RWPE2 (cell line): ENCODE data around the gene ACTN3.
"Not testable (repeated sequence)": the region's sequence is repeated elsewhere in the genome, so short reads cannot be mapped to it uniquely, and the experiment has no call there.

Experiments
- ATAC-seq: fragments of 200-7000 bp; cut with Tn5 transposase; 3 replicates; pipeline ENCODE4 v1.9.1; 2021; ENCODE audit warnings: low read depth
- DNase-seq: peaks from one replicate; pipeline ENCODE4 v3.0.0-alpha.2; 2020; ENCODE audit warnings: low spot score
- H3K27ac ChIP-seq: fragments of 450-650 bp; 2 replicates; pipeline ENCODE4 v1.5.1; 2017; ENCODE audit warnings: mild to moderate bottlenecking; ENCODE audit not compliant: poor library complexity, severe bottlenecking
- H3K27me3 ChIP-seq: fragments of 250-450 bp; sonication (Bioruptor Pico); 2 replicates; pipeline ENCODE4 v1.5.1; 2021; ENCODE audit warnings: mild to moderate bottlenecking, moderate library complexity; ENCODE audit not compliant: insufficient read depth, poor library complexity, severe bottlenecking
- H3K36me3 ChIP-seq: fragments of 250-450 bp; sonication (Bioruptor Pico); 2 replicates; pipeline ENCODE4 v1.5.1; 2020; ENCODE audit warnings: low read depth, mild to moderate bottlenecking, moderate library complexity
- H3K4me1 ChIP-seq: fragments of 250-450 bp; sonication (Bioruptor Pico); 2 replicates; pipeline ENCODE4 v1.5.1; 2021; ENCODE audit warnings: mild to moderate bottlenecking, moderate library complexity; ENCODE audit not compliant: insufficient read depth, poor library complexity, severe bottlenecking
- H3K4me3 ChIP-seq: fragments of 250-450 bp; sonication (Bioruptor Pico); 2 replicates; pipeline ENCODE4 v1.5.1; 2021; ENCODE audit warnings: mild to moderate bottlenecking, moderate library complexity; ENCODE audit not compliant: severe bottlenecking
- H3K9me3 ChIP-seq: fragments of 250-450 bp; sonication (Bioruptor Pico); 2 replicates; pipeline ENCODE4 v1.5.1; 2021; ENCODE audit warnings: mild to moderate bottlenecking, moderate library complexity; ENCODE audit not compliant: severe bottlenecking
- CTCF ChIP-seq: fragments of 450-650 bp; IDR thresholded peaks from one replicate; pipeline ENCODE4 v1.5.1; 2017; ENCODE audit warnings: mild to moderate bottlenecking, moderate library complexity; ENCODE audit not compliant: poor library complexity, severe bottlenecking

The ACTN3 gene

GRCh38 chr11:66603072-66603471 lies 56.4 kb downstream of the ACTN3 start:
- peaks cover 5% of the 10 kb centered on the region; the same call in 1 of the 2 replicates for H3K36me3 ChIP-seq

GRCh38 chr11:66604155-66604554 lies 57.5 kb downstream of the ACTN3 start:
- Histone ChIP-seq H3K36me3 (peaks cover 5% of the 10 kb centered on the region; the same call in 1 of the 2 replicates), H3K27ac (no peak overlapping the region), H3K4me3 (no peak overlapping the region), H3K9me3 (no peaks in the 10 kb centered on the region), H3K27me3 (no peaks in the 10 kb centered on the region), H3K4me1 (no peaks in the 10 kb centered on the region)
- ATAC-seq (no peak), DNase-seq (no peak)
- TF ChIP-seq CTCF, result no peak

More at GRCh38 chr11:66603072-66603471, 56.4 kb downstream of the ACTN3 start:
- no peaks in the 10 kb centered on the region for H3K4me1 ChIP-seq
- TF ChIP-seq CTCF, result no peak
- H3K27me3 ChIP-seq, result no peaks in the 10 kb centered on the region
- H3K27ac ChIP-seq, result no peak overlapping the region
- ATAC-seq (no peak), DNase-seq (no peak)
- H3K9me3 ChIP-seq, result no peaks in the 10 kb centered on the region
- H3K4me3 ChIP-seq, result no peak overlapping the region

- H3K36me3 ChIP-seq, H3K4me1 ChIP-seq, H3K4me3 ChIP-seq, ATAC-seq, DNase-seq, H3K9me3 ChIP-seq, H3K27me3 ChIP-seq: not testable (repeated sequence)
- H3K27ac ChIP-seq, result peak overlapping the region; percentile 34
Measured at GRCh38 chr11:66606608-66607007, 59.9 kb downstream of the ACTN3 start.

GRCh38 chr11:66607126-66607834 lies 60.6 kb downstream of the ACTN3 start:
- Histone ChIP-seq H3K36me3 (no peaks in the 10 kb centered on the region; the same call in 1 of the 2 replicates), H3K27me3 (no peaks in the 10 kb centered on the region), H3K4me3 (no peak overlapping the region), H3K4me1 (no peaks in the 10 kb centered on the region), H3K9me3 (no peaks in the 10 kb centered on the region), H3K27ac (peak overlapping the region; percentile 34)
- peak; percentile 74 for ATAC-seq
- DNase-seq, result no peak
- no peak for TF ChIP-seq CTCF

GRCh38 chr11:66609721-66610617 lies 63.3 kb downstream of the ACTN3 start:
- ATAC-seq (no peak), DNase-seq (no peak)
- no peak for TF ChIP-seq CTCF
- H3K4me3 ChIP-seq, result no peak overlapping the region
- H3K9me3 ChIP-seq, result no peaks in the 10 kb centered on the region
- no peaks in the 10 kb centered on the region for H3K4me1 ChIP-seq
- no peaks in the 10 kb centered on the region for H3K27me3 ChIP-seq
- H3K27ac ChIP-seq, result no peak overlapping the region
- H3K36me3 ChIP-seq, result no peaks in the 10 kb centered on the region
